Activated B cell treated with CpG ODN at 0.5 μM for 24 hours (primary cell): ENCODE measurements around the gene STIMATE. TPM values are rescaled to one million over a fixed set of nuclear protein-coding genes. Genes with fewer than 3 reads are reported as not detected.

Experiments used
- ATAC-seq: fragments of 200-7000 bp; cut with Tn5 transposase; one replicate; pipeline ENCODE4 v1.10.0; 2021; ENCODE audit warnings: low read depth, mild to moderate bottlenecking, moderate library complexity
- CTCF ChIA-PET: fragments of 350-600 bp; sonication (Branson Sonifier 250); formaldehyde crosslinking; loops from one replicate; lab custom pipeline; 2021; ENCODE audit warnings: antibody characterized with exemption; lab: Charles Lee
- POLR2A ChIA-PET: fragments of 350-600 bp; sonication (Branson Sonifier 250); formaldehyde crosslinking; loops from one replicate; lab custom pipeline; 2021; ENCODE audit warnings: antibody characterized with exemption; lab: Charles Lee
- DNase-seq: peaks from one replicate; pipeline ENCODE4 v3.0.0; 2022
- H3K27ac Mint-ChIP-seq: one replicate; pipeline ENCODE4 v1.8.0; 2020; ENCODE audit warnings: mixed read lengths
- H3K27me3 Mint-ChIP-seq: one replicate; pipeline ENCODE4 v1.8.0; 2021; ENCODE audit warnings: mixed read lengths
- H3K36me3 Mint-ChIP-seq: one replicate; pipeline ENCODE4 v1.8.0; 2021; ENCODE audit warnings: low read depth, mixed read lengths
- H3K4me1 Mint-ChIP-seq: one replicate; pipeline ENCODE4 v1.8.0; 2021; ENCODE audit warnings: mixed read lengths
- H3K4me3 Mint-ChIP-seq: one replicate; pipeline ENCODE4 v1.8.0; 2020; ENCODE audit warnings: mild to moderate bottlenecking, mixed read lengths
- H3K9me3 Mint-ChIP-seq: one replicate; pipeline ENCODE4 v1.8.0; 2020; ENCODE audit warnings: mixed read lengths
- intact Hi-C: fragments of 100-400 bp; cut with micrococcal nuclease; formaldehyde crosslinking; loops from one replicate; pipeline ENCODE4 v1.15.1; 2024
- total RNA-seq: library from RNA; stranded (reverse); gene quantifications from 2 replicates; pipeline ENCODE4 v1.2.3, GENCODE V29; 2022
- TF ChIP-seq, protein P1 (sequence below): fragments of 200-600 bp; IDR thresholded peaks from one replicate; pipeline ENCODE4 v1.8.0; 2022; ENCODE audit warnings: antibody characterized with exemption, mild to moderate bottlenecking

STIMATE gene
- total RNA-seq, 1 donor from 2014 or later: 25.8 TPM

DNA sequence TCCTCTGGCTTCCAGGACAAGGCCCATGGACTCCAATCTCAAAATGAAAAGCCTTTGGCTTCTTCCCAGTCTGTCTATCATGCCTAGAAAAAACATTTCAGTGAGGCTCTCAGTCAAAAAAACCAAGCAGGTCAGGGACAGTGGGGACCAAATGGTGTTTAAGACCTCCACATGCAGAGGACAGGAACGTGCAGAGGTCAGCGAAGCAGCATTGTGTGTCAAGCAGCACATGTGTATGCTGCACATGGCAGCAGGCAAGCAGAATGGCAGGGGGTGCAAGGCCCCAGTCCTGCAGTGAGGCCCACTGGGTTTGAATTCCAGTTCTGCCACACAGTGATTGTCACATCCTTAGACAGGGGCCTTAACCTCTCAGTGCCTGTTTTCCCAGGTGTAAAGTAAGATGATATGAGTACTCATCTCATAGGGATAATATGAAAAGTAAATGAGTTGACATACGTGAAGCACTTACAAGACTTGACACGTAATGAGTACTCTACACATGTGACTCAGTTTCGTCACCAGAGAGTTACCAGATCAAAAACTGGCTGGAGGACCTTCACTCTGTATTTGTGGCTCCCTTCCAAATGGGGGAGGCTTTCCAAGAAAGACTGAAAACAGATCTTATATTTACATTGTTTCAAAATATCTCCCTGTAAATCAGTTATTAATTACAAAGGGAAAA is 11.2 kb downstream of the STIMATE start:
- no peak for ATAC-seq
- ChIA-PET POLR2A (no interaction called here), CTCF (no interaction called here)
- peaks cover 6% of the 10 kb centered on the region for H3K4me1 Mint-ChIP-seq
- H3K27me3 Mint-ChIP-seq: no peaks in the 10 kb centered on the region
- TF ChIP-seq, protein P1, sequence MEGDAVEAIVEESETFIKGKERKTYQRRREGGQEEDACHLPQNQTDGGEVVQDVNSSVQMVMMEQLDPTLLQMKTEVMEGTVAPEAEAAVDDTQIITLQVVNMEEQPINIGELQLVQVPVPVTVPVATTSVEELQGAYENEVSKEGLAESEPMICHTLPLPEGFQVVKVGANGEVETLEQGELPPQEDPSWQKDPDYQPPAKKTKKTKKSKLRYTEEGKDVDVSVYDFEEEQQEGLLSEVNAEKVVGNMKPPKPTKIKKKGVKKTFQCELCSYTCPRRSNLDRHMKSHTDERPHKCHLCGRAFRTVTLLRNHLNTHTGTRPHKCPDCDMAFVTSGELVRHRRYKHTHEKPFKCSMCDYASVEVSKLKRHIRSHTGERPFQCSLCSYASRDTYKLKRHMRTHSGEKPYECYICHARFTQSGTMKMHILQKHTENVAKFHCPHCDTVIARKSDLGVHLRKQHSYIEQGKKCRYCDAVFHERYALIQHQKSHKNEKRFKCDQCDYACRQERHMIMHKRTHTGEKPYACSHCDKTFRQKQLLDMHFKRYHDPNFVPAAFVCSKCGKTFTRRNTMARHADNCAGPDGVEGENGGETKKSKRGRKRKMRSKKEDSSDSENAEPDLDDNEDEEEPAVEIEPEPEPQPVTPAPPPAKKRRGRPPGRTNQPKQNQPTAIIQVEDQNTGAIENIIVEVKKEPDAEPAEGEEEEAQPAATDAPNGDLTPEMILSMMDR: no peak
- DNase-seq: no peak
- intact Hi-C loops: no loop called here
- H3K36me3 Mint-ChIP-seq: peaks cover 13% of the 10 kb centered on the region
- H3K27ac Mint-ChIP-seq: no peak overlapping the region
- H3K9me3 Mint-ChIP-seq: no peaks in the 10 kb centered on the region
- no peak overlapping the region for H3K4me3 Mint-ChIP-seq

DNA sequence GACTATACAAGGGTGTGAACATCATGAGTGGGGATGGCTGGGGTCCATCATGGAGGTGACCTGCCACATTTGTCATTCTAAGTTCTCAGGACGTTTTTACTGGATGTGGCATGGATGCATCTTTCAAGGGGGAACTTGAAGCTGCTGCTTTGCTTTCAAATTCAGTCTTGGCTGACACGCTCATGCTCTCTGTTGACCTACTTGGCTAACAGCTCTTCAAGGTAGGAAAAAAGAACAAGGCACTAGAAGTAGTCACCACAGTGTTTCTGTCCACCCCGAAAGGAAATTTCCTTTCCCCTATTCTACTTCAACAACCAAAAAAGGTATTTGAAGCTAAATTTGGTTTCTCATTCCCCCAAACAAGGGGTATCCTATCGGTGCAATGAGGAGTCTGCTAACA is 15.0 kb downstream of the STIMATE start:
- Mint-ChIP-seq H3K36me3 (peaks cover 20% of the 10 kb centered on the region), H3K4me3 (no peak overlapping the region), H3K27me3 (no peaks in the 10 kb centered on the region), H3K9me3 (no peaks in the 10 kb centered on the region), H3K27ac (no peak overlapping the region), H3K4me1 (no peaks in the 10 kb centered on the region)
- ATAC-seq (no peak), DNase-seq (no peak)
- TF ChIP-seq, protein P1: no peak
- ChIA-PET CTCF (no interaction called here), POLR2A (no interaction called here)
- intact Hi-C loops: no loop called here

DNA sequence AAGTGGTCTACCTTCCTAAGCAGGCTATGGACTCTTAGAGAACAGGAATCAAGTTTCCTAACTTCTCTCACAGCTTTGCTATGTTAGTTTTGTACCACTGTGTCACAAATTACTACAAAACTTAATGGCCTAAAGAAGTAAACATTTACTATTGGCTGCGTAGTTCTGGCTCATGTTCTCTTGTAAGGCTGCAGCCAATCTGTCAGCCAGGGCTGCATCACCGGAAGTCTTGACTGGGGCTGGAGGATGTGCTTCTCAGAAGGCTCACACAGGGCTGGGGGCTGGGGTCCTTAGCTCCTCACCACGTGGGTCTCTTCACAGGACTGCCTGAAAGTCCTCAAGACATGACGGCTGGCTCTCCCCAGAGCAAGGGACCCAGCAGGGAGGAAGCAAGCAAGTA is 15.5 kb downstream of the STIMATE start:
- Mint-ChIP-seq H3K4me1 (no peaks in the 10 kb centered on the region), H3K4me3 (no peak overlapping the region), H3K27ac (no peak overlapping the region), H3K27me3 (no peaks in the 10 kb centered on the region), H3K36me3 (peaks cover 20% of the 10 kb centered on the region), H3K9me3 (no peaks in the 10 kb centered on the region)
- intact Hi-C loops: no loop called here
- TF ChIP-seq, protein P1: no peak
- no peak for DNase-seq
- CTCF ChIA-PET: no interaction called here
- POLR2A ChIA-PET: no interaction called here
- ATAC-seq: no peak

DNA sequence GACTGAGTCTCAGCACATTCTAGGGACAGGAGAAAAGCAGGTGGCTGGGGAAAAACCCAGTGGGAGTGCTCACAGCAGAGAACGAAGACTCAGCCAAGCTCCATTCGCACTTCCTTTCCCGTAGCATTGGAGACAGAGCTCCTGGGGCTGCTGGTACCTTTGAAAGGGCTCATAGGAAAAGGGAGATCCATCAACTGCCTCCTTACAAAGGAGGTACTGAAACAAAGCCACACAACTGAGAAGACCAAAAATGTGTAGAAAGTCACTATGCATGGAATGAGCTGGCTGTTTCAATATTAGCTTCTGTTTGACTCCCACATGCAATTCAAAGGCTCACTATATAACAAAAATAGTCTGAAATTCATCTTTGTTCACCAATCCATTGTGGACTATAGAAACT is 16.9 kb downstream of the STIMATE start:
- intact Hi-C loops: no loop called here
- peaks cover 14% of the 10 kb centered on the region for H3K36me3 Mint-ChIP-seq
- CTCF ChIA-PET: interaction anchor here (0.5 kb wide), 1 partner anchor 8 kb away, joined by 3 read pairs; no protein-coding TSS in a partner anchor
- POLR2A ChIA-PET: no interaction called here
- no peaks in the 10 kb centered on the region for H3K4me1 Mint-ChIP-seq
- no peak overlapping the region for H3K4me3 Mint-ChIP-seq
- no peaks in the 10 kb centered on the region for H3K9me3 Mint-ChIP-seq
- ATAC-seq (no peak), DNase-seq (no peak)
- no peak overlapping the region for H3K27ac Mint-ChIP-seq
- no peaks in the 10 kb centered on the region for H3K27me3 Mint-ChIP-seq
- TF ChIP-seq, protein P1: no peak

DNA sequence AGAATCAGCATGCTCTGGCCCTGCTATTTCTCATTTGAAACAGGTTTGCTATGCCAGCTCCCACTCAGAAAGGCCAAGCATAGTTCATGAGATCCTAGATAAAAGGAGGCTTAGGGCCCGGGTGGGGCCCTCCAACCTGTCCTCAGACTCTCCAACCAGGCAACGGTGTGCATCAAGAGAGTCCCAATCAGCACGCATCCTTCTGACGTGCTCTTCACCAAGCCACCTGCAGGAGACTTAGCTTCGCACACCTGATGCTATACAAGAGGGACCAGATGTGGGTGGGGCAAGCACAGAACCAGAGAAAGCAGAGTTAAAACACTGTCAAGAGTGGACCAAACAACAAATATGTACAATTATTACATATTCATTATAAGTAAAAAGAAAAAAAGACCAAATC is 17.3 kb downstream of the STIMATE start:
- Mint-ChIP-seq H3K36me3 (peaks cover 9% of the 10 kb centered on the region), H3K27me3 (no peaks in the 10 kb centered on the region), H3K4me1 (peaks cover 4% of the 10 kb centered on the region), H3K9me3 (no peaks in the 10 kb centered on the region), H3K4me3 (no peak overlapping the region), H3K27ac (no peak overlapping the region)
- intact Hi-C loops: no loop called here
- POLR2A ChIA-PET: no interaction called here
- TF ChIP-seq, protein P1: no peak
- no peak for ATAC-seq
- CTCF ChIA-PET: no interaction called here
- no peak for DNase-seq
